K562 treated with DMSO at 1 percent for 4 hours (cell line): ENCODE results near the gene KLK3. TPM values are rescaled to one million over a fixed set of nuclear protein-coding genes. Genes with fewer than 3 reads are reported as not detected.

Experiments
- total RNA-seq: library from RNA; unstranded; fragments of 300-600 nt; gene quantifications from 2 replicates; pipeline ENCODE4 v1.2.3, GENCODE V29; 2022; ENCODE audit not compliant: insufficient read depth

Gene KLK3
- not detected in 2 replicates for total RNA-seq

DNA sequence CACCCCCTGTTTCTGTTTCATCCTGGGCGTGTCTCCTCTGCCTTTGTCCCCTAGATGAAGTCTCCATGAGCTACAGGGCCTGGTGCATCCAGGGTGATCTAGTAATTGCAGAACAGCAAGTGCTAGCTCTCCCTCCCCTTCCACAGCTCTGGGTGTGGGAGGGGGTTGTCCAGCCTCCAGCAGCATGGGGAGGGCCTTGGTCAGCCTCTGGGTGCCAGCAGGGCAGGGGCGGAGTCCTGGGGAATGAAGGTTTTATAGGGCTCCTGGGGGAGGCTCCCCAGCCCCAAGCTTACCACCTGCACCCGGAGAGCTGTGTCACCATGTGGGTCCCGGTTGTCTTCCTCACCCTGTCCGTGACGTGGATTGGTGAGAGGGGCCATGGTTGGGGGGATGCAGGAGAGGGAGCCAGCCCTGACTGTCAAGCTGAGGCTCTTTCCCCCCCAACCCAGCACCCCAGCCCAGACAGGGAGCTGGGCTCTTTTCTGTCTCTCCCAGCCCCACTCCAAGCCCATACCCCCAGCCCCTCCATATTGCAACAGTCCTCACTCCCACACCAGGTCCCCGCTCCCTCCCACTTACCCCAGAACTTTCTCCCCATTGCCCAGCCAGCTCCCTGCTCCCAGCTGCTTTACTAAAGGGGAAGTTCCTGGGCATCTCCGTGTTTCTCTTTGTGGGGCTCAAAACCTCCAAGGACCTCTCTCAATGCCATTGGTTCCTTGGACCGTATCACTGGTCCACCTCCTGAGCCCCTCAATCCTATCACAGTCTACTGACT, at the start of gene KLK3:
Gene KLK3 (plus strand): TSS at position 280 of the 775 bp plus-strand sequence. CDS start 41 bp downstream, at position 321.

GRCh38 chr19:50823389-50824042, 31.2 kb upstream of the KLK3 start, which contains the start of gene KLK1:
Gene KLK1, minus strand, starts transcription at chr19:50823787. Its CDS starts 39 bp downstream, at chr19:50823748.

DNA sequence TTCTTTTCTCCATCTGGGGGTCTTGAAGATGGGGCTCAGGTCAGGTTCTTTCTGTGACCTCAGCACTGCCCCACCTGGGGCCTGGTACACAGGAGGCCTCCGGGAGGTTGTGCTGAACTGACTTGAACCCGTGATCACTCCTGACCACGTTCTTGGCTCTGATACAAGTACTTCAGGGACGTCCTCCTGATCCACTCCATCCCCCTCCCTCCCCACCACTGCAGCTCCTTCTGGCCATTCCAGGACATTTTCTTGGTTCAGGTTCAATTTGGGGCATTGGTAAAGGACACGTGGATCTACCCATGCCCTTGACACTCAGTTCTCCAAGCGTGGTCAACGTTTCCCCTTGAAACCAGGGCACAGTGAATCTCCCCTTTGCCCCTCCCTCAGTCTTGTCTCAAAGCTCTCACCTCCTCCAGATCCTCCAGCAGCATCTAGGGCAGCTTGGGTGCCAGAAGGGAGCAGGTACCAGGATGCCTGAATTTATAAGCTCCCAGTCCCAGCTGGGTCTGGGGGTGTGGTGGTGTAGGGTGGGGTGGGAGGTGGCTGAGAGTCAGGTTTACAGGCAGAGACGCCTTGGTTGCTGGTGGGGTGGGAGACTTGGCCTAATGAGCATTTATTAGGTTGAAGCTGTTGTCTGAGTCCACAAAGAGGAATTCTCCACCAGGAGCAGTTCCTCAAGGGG, 21.5 kb upstream of the KLK3 start, which contains the start of gene KLK15:
Gene KLK15 (minus strand): TSS at position 458 of the 685 bp plus-strand sequence. CDS start 2,082 bp downstream, outside the sequence.

GRCh38 chr19:50873056-50873455, 18.3 kb downstream of the KLK3 start, which contains the start of gene KLK2:
Gene KLK2, plus strand, starts transcription at chr19:50873439. Its CDS starts 35 bp downstream, at chr19:50873474.

Other genes with a start within 250 kb of the KLK3 start
- gene SYT3, start 215.0 kb upstream of the KLK3 start, total RNA-seq, result 1.0 and 4.2 TPM in 2 replicates
- 31.6 and 52.6 TPM in 2 replicates for gene C19orf81, start 205.5 kb upstream of the KLK3 start, total RNA-seq
- 2.3 and 3.8 TPM in 2 replicates for gene SHANK1, start 135.1 kb upstream of the KLK3 start, total RNA-seq
- 130 and 141 TPM in 2 replicates for gene CLEC11A, start 131.6 kb upstream of the KLK3 start, total RNA-seq
- not detected in 2 replicates for gene GPR32, start 84.5 kb upstream of the KLK3 start, total RNA-seq
- not detected in 2 replicates for gene ACP4, start 64.5 kb upstream of the KLK3 start, total RNA-seq
- gene KLK1, start 31.1 kb upstream of the KLK3 start, total RNA-seq, result 26.3 and 28.8 TPM in 2 replicates
- gene KLK15, start 21.3 kb upstream of the KLK3 start, total RNA-seq, result not detected in 2 replicates
- not detected in 2 replicates for gene KLK2, start 18.5 kb downstream of the KLK3 start, total RNA-seq
- gene KLK4, start 56.5 kb downstream of the KLK3 start, total RNA-seq, result not detected in 2 replicates
- gene KLK5, start 98.1 kb downstream of the KLK3 start, total RNA-seq, result not detected in 2 replicates
- gene KLK6, start 114.7 kb downstream of the KLK3 start, total RNA-seq, result not detected in 2 replicates
- not detected in 2 replicates for gene KLK7, start 129.0 kb downstream of the KLK3 start, total RNA-seq
- gene KLK8, start 146.7 kb downstream of the KLK3 start, total RNA-seq, result not detected in 2 replicates
- not detected in 2 replicates for gene KLK10, start 164.8 kb downstream of the KLK3 start, total RNA-seq
- not detected in 2 replicates for gene KLK11, start 171.7 kb downstream of the KLK3 start, total RNA-seq
- not detected in 2 replicates for gene KLK12, start 180.1 kb downstream of the KLK3 start, total RNA-seq
- gene KLK13, start 210.2 kb downstream of the KLK3 start, total RNA-seq, result 2.8 TPM in 1 of 2 replicates, not detected in the other
- not detected in 2 replicates for gene KLK14, start 228.0 kb downstream of the KLK3 start, total RNA-seq